ENCODE measurements around the gene RBM47. TPM values are rescaled to one million over a fixed set of nuclear protein-coding genes. Genes with fewer than 3 reads are reported as not detected.

Gene RBM47
- total RNA-seq, 1 donor = 0.72 TPM

- no peak for TF ChIP-seq CTCF (IDR thresholded peaks at IDR 0.05; ENCODE audit: insufficient read depth, low read length)
- no peak for DNase-seq (ENCODE audit: low read depth)
- no peak overlapping the region for H3K4me3 ChIP-seq (ENCODE audit: low read depth, low read length)
These were observed 254.6 kb downstream of the RBM47 start for GRCh38 chr4:40375095-40375494.

- H3K4me3 ChIP-seq (ENCODE audit: low read depth, low read length) = no peak overlapping the region
- no peak for DNase-seq (ENCODE audit: low read depth)
- TF ChIP-seq CTCF (IDR thresholded peaks at IDR 0.05; ENCODE audit: insufficient read depth, low read length) = no peak
These were observed 256.0 kb downstream of the RBM47 start for GRCh38 chr4:40373636-40374035.

Small RNA genes within 50 kb of the gene (small RNA-seq; reads per million reads assigned to genes)
- gene AC098869.1 (not detected), gene MIR4802 (not detected), gene RNU7-74P (not detected)

Other genes starting within 250 kb of the RBM47 start
- under 0.01 TPM in 1 of 2 replicates, not detected in the other for gene NSUN7, start 120.1 kb upstream of the RBM47 start, total RNA-seq (ENCODE audit: low replicate concordance)

Measured in fibroblast of the aortic adventitia (primary cell).